Hepatocyte (in vitro differentiated cells): ENCODE results near the gene NOP53.

ENCODE experiments used
- EZH2 ChIP-seq: fragments of 200-600 bp; sonication (generic); IDR thresholded peaks from 2 replicates; pipeline ENCODE4 v1.6.1; 2016; ENCODE audit warnings: antibody characterized with exemption, mild to moderate bottlenecking, borderline replicate concordance
- TF ChIP-seq, protein P1 (sequence below): fragments of 200-600 bp; sonication (generic); IDR thresholded peaks from 2 replicates; pipeline ENCODE4 v1.5.1; 2016; ENCODE audit warnings: antibody characterized with exemption, mild to moderate bottlenecking; ENCODE audit not compliant: poor library complexity

DNA sequence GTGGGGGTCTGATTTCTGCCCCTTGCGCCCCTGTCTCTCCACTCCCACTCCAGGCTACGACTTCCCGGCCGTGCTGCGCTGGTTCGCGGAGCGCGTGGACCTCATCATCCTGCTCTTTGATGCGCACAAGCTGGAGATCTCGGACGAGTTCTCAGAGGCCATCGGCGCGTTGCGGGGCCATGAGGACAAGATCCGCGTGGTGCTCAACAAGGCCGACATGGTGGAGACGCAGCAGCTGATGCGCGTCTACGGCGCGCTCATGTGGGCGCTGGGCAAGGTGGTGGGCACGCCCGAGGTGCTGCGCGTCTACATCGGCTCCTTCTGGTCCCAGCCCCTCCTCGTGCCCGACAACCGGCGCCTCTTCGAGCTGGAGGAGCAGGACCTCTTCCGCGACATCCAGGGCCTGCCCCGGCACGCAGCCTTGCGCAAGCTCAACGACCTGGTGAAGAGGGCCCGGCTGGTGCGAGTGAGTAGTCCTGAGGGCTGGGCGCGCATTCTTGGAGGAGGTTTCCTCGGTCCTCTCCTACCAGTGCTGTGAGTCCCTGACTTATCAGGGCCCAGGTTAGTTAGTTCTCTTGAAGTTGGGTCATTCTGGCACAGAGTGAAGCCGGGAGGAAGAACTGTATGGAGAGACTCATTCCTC, 19.5 kb upstream of the NOP53 start:
- TF ChIP-seq, protein P1, sequence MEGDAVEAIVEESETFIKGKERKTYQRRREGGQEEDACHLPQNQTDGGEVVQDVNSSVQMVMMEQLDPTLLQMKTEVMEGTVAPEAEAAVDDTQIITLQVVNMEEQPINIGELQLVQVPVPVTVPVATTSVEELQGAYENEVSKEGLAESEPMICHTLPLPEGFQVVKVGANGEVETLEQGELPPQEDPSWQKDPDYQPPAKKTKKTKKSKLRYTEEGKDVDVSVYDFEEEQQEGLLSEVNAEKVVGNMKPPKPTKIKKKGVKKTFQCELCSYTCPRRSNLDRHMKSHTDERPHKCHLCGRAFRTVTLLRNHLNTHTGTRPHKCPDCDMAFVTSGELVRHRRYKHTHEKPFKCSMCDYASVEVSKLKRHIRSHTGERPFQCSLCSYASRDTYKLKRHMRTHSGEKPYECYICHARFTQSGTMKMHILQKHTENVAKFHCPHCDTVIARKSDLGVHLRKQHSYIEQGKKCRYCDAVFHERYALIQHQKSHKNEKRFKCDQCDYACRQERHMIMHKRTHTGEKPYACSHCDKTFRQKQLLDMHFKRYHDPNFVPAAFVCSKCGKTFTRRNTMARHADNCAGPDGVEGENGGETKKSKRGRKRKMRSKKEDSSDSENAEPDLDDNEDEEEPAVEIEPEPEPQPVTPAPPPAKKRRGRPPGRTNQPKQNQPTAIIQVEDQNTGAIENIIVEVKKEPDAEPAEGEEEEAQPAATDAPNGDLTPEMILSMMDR = no peak
- TF ChIP-seq EZH2 = no peak
